ENCODE results near the gene MYF6.

MYF6 gene

GRCh38 chr12:80747800-80748199 is 40.4 kb downstream of the MYF6 start:
- no peak overlapping the region for H3K4me3 ChIP-seq (ENCODE audit: low read depth, low read length)
- no peak for DNase-seq (ENCODE audit: low read depth)
- TF ChIP-seq POLR2A (IDR thresholded peaks at IDR 0.05; ENCODE audit: extremely low read depth, insufficient read length): no peak
- TF ChIP-seq, protein P1, sequence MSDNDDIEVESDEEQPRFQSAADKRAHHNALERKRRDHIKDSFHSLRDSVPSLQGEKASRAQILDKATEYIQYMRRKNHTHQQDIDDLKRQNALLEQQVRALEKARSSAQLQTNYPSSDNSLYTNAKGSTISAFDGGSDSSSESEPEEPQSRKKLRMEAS (IDR thresholded peaks at IDR 0.05; ENCODE audit: low read depth, low read length): no peak
- TF ChIP-seq, protein P2, sequence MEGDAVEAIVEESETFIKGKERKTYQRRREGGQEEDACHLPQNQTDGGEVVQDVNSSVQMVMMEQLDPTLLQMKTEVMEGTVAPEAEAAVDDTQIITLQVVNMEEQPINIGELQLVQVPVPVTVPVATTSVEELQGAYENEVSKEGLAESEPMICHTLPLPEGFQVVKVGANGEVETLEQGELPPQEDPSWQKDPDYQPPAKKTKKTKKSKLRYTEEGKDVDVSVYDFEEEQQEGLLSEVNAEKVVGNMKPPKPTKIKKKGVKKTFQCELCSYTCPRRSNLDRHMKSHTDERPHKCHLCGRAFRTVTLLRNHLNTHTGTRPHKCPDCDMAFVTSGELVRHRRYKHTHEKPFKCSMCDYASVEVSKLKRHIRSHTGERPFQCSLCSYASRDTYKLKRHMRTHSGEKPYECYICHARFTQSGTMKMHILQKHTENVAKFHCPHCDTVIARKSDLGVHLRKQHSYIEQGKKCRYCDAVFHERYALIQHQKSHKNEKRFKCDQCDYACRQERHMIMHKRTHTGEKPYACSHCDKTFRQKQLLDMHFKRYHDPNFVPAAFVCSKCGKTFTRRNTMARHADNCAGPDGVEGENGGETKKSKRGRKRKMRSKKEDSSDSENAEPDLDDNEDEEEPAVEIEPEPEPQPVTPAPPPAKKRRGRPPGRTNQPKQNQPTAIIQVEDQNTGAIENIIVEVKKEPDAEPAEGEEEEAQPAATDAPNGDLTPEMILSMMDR (IDR thresholded peaks at IDR 0.05; ENCODE audit: low read depth, low read length): no peak
- no peak for TF ChIP-seq MYC (IDR thresholded peaks at IDR 0.05; ENCODE audit: low read depth, low read length)

DNA sequence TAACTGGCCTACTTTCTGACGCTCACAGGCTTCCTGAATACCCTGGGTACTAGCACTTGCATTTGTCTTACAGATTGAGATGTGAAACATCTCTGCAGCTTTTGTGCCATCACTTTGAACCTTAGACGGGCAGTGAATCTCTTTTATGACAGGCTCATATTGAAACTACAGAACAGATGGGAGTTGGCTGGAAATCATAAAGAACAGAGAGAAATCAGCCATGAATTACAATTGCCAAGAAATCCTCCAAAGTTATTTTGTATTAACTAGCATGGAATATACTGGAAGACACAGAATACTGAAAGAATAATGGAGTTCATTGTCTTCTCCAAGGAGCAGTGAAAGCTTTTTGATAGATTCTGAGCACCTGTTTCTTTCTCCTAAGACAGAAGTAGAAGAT is 42.0 kb downstream of the MYF6 start:
- no peak for DNase-seq (ENCODE audit: low read depth)
- H3K4me3 ChIP-seq (ENCODE audit: low read depth, low read length): no peak overlapping the region
- TF ChIP-seq, protein P2 (IDR thresholded peaks at IDR 0.05; ENCODE audit: low read depth, low read length): no peak
- TF ChIP-seq MYC (IDR thresholded peaks at IDR 0.05; ENCODE audit: low read depth, low read length) (no peak), POLR2A (IDR thresholded peaks at IDR 0.05; ENCODE audit: extremely low read depth, insufficient read length) (no peak)
- TF ChIP-seq, protein P1 (IDR thresholded peaks at IDR 0.05; ENCODE audit: low read depth, low read length): no peak

DNA sequence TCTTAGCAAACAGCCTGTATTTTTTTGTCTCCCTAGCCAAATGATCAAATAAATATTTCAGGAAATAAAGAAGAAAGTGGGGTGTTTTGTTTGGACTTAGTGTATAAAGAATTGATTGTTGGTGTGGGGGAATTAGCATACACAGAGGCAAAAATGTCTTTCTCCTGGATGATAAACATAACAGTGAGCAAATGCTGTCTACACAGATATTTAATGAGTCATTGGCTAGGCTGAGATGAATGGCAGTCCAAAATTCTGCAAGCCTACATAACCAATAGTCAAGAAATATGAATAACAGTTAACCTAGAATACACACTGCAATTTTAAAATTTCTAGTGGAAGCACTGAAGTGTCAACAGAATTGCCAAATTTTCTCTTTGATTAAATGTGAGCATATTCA is 45.0 kb downstream of the MYF6 start:
- DNase-seq (ENCODE audit: low read depth): no peak
- TF ChIP-seq, protein P2 (IDR thresholded peaks at IDR 0.05; ENCODE audit: low read depth, low read length): no peak
- no peak for TF ChIP-seq MYC (IDR thresholded peaks at IDR 0.05; ENCODE audit: low read depth, low read length)
- TF ChIP-seq, protein P1 (IDR thresholded peaks at IDR 0.05; ENCODE audit: low read depth, low read length): no peak
- TF ChIP-seq POLR2A (IDR thresholded peaks at IDR 0.05; ENCODE audit: extremely low read depth, insufficient read length): no peak
- H3K4me3 ChIP-seq (ENCODE audit: low read depth, low read length): no peak overlapping the region

GRCh38 chr12:80754274-80754673 is 46.8 kb downstream of the MYF6 start:
- no peak for DNase-seq (ENCODE audit: low read depth)
- no peak overlapping the region for H3K4me3 ChIP-seq (ENCODE audit: low read depth, low read length)
- TF ChIP-seq POLR2A (IDR thresholded peaks at IDR 0.05; ENCODE audit: extremely low read depth, insufficient read length): no peak
- TF ChIP-seq, protein P1 (IDR thresholded peaks at IDR 0.05; ENCODE audit: low read depth, low read length): no peak
- no peak for TF ChIP-seq MYC (IDR thresholded peaks at IDR 0.05; ENCODE audit: low read depth, low read length)
- TF ChIP-seq, protein P2 (IDR thresholded peaks at IDR 0.05; ENCODE audit: low read depth, low read length): no peak

DNA sequence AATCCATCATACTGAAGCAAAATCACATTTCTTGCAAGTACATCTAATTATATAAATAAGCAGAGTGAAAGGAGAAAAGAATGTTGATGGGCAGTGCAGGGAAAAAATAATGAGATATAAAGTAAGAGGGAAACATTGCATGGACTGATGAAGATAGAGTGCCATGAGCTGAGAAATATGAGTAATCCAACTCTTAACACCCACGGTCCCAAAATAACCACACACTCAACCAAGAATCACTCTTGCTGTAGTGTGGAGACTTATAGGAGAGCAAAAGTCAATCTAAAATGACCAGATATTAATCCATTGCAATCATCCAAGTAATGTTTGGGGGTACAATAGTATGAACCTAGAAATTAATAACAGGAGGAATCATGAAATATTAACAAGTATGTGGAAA is 49.4 kb downstream of the MYF6 start:
- TF ChIP-seq MYC (IDR thresholded peaks at IDR 0.05; ENCODE audit: low read depth, low read length): no peak
- TF ChIP-seq, protein P2 (IDR thresholded peaks at IDR 0.05; ENCODE audit: low read depth, low read length): no peak
- TF ChIP-seq, protein P1 (IDR thresholded peaks at IDR 0.05; ENCODE audit: low read depth, low read length): no peak
- TF ChIP-seq POLR2A (IDR thresholded peaks at IDR 0.05; ENCODE audit: extremely low read depth, insufficient read length): no peak
- no peak for DNase-seq (ENCODE audit: low read depth)
- H3K4me3 ChIP-seq (ENCODE audit: low read depth, low read length): no peak overlapping the region

All from NB4 (cell line).